Inferior parietal cortex (tissue), 1 donor: Measurements from ENCODE around the gene IFNL2.

Source experiments
- DNase-seq: peaks from one replicate; pipeline ENCODE4 v3.0.0-alpha.2; 2016; ENCODE audit errors: extremely low spot score

Gene IFNL2

DNA sequence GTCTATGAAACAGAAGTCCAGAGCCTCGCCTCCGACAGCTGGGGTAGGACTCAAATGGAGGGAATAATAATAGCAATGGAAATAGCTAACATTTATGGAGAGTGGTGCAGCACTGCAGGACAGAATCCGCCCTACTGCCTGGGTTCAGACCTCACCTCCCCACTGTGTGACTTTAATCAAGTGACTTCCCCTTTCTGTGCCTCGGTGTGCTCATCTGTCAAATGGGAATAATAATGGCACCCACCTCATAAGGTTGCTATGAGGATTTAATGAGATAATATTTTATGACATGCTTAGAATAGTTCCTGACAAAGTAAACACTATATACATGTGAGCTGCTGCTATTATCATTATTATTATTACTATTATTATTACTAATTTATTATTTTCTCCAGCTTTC is 49.3 kb downstream of the IFNL2 start:
- DNase-seq, result no peak

GRCh38 chr19:39318071-39318470 is 49.9 kb downstream of the IFNL2 start:
- no peak for DNase-seq

GRCh38 chr19:39318690-39319089 is 50.5 kb downstream of the IFNL2 start:
- no peak for DNase-seq

DNA sequence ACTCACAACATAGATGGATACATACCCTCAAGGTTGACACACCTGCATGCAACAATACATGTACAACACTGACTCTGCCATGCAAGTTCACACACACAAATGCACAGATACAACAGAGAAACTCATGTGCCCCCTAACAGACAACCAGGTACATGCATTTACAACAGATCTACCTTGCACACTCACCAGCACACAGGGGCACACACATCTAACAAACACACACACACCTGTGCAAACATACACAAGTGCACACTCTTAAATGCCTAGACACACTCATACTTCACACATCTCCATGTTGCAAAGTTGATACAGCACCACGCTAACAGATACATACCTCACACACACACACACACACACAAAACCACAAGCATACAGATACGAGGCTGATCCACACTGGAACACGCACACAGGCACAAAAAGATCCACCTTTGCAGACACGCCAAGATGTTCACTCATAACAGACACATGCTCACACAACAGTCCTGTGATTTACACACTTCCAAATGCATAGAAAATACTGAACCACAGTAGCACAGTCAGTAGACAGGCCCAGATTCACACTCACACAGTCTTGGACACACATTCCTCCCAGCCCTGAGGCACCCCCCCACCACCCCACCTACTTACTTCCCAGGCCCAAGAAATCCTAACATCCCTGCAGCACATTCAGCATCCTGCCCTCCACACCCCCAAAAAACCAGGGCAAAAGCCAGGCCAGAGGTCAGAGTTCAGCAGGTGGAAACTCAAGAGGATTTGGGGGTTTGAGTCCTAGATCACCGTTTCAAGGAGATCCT is 51.1 kb downstream of the IFNL2 start:
- DNase-seq, result no peak
